Mesothelial cell of epicardium (in vitro differentiated cells): ENCODE measurements around the gene OTC. TPM values are rescaled to one million over a fixed set of nuclear protein-coding genes. Genes with fewer than 3 reads are reported as not detected.

Experiments
- DNase-seq, 2 experiments: peaks; one replicate each; pipeline ENCODE4 v3.0.0; 2021; ENCODE audit warnings: low spot score in 2 of 2; ENCODE audit not compliant: unreplicated experiment in 2 of 2
- H3K27ac Mint-ChIP-seq: 2 replicates; pipeline ENCODE4 v1.8.0; 2021; ENCODE audit warnings: mixed read lengths
- H3K27me3 Mint-ChIP-seq: 2 replicates; pipeline ENCODE4 v1.8.0; 2021; ENCODE audit warnings: low read depth, mixed read lengths
- H3K36me3 Mint-ChIP-seq: 2 replicates; pipeline ENCODE4 v1.8.0; 2021; ENCODE audit warnings: mixed read lengths
- H3K4me1 Mint-ChIP-seq: 2 replicates; pipeline ENCODE4 v1.8.0; 2021; ENCODE audit warnings: mixed read lengths
- H3K4me3 Mint-ChIP-seq: 2 replicates; pipeline ENCODE4 v1.8.0; 2021; ENCODE audit warnings: mild to moderate bottlenecking, moderate library complexity, mixed read lengths
- H3K9me3 Mint-ChIP-seq: 2 replicates; pipeline ENCODE4 v1.8.0; 2021; ENCODE audit warnings: mixed read lengths
- CTCF ChIP-seq: fragments of 200-600 bp; sonication (generic); IDR thresholded peaks from one replicate; pipeline ENCODE4 v1.5.0; 2021; ENCODE audit warnings: antibody characterized with exemption; ENCODE audit not compliant: unreplicated experiment
- total RNA-seq: library from RNA; stranded (reverse); gene quantifications from 3 replicates; pipeline ENCODE4 v1.2.1, GENCODE V29; 2021

OTC gene
- total RNA-seq, 1 donor from 2014 or later = not detected

DNA sequence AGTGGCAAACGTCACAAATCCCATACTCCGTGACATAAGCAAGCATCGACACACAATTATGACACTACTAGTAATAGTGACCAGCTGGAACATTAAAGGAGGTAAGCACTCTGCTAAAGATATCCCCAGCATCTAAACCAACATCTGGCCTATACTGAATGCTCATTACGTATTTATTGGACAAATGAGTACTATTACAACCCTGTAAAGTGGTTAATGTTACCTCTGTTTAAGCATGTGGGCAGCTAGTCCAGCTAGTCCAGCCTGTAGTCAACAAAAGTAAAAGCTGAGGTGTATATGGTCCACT is 24.7 kb upstream of the OTC start:
- Mint-ChIP-seq H3K36me3 (no peaks in the 10 kb centered on the region), H3K4me3 (peak overlapping the region; percentile 92), H3K27me3 (no peaks in the 10 kb centered on the region), H3K4me1 (peaks cover 8% of the 10 kb centered on the region), H3K27ac (peak overlapping the region; percentile 98), H3K9me3 (peaks cover 5% of the 10 kb centered on the region)
- no peak for DNase-seq
- peak; percentile 9 for TF ChIP-seq CTCF

DNA sequence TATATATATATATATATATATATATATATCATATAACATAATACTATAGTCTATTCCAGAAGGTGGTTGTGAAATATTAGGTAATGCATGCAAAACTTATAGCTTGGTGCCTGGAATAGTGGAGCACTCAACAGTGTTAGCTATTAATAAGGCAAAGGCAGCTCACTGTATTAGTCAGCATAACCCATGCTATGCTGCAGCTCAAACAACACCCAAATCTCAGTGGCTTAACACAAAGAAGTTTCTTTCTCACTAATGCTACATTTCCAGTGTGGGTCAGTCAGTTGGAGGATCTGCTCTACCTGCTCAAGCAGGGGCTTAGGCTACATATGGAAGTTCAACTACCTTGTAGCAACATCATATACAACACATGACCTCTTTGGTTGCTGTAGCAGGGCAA is 19.9 kb upstream of the OTC start:
- peaks cover 3% of the 10 kb centered on the region for H3K4me1 Mint-ChIP-seq
- DNase-seq = no peak
- H3K9me3 Mint-ChIP-seq = peaks cover 15% of the 10 kb centered on the region
- H3K4me3 Mint-ChIP-seq = no peak overlapping the region
- H3K27me3 Mint-ChIP-seq = no peaks in the 10 kb centered on the region
- no peak overlapping the region for H3K27ac Mint-ChIP-seq
- no peaks in the 10 kb centered on the region for H3K36me3 Mint-ChIP-seq
- no peak for TF ChIP-seq CTCF

DNA sequence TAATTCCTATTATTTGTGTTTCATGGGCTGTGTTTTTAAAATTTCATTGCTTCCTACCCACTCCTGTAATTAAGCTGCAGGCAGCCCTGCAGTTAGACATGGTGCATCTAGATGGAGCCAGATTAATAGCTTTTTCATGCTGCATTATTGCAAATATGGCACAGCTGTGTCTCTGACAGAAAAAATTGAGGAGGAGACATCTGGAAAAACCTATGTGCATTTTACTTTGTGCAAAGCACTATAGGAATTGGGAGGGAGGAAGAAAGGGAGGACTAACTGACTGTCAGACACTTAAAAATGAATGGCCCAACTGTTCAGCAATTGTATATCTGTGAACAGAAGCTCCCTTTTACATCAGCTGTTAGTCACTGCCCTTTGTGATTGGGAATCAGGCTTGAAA is 17.0 kb upstream of the OTC start:
- Mint-ChIP-seq H3K27me3 (no peaks in the 10 kb centered on the region), H3K4me3 (no peak overlapping the region), H3K4me1 (peaks cover 2% of the 10 kb centered on the region), H3K27ac (no peak overlapping the region), H3K36me3 (no peaks in the 10 kb centered on the region), H3K9me3 (peaks cover 10% of the 10 kb centered on the region)
- no peak for TF ChIP-seq CTCF
- DNase-seq = no peak

- Mint-ChIP-seq H3K9me3 (peaks cover 17% of the 10 kb centered on the region), H3K36me3 (no peaks in the 10 kb centered on the region)
These were observed 15.7 kb upstream of the OTC start for GRCh38 chrX:38336538-38337240.

DNA sequence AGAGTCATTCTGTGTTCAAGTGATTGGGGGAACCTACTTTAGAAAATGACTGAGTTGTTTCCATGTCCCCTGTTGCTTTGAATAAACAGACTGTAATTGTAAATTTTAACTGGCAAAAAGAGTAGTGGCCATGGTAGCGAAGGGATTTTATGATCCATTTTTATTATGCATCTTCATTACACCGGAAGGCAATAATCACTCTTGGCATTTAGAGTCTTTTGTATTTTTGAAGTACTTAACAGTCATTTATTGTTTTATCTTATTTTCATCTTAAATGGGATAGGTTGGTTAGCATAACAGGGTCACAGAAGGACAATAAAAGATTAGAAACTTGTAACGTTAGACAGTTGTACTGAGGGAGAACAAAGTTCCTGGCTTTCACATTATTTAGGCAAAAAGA is 11.0 kb upstream of the OTC start:
- Mint-ChIP-seq H3K27ac (no peak overlapping the region), H3K36me3 (no peaks in the 10 kb centered on the region), H3K27me3 (peaks cover 2% of the 10 kb centered on the region), H3K4me1 (peaks cover 2% of the 10 kb centered on the region), H3K4me3 (no peak overlapping the region), H3K9me3 (peaks cover 17% of the 10 kb centered on the region)
- TF ChIP-seq CTCF = no peak
- DNase-seq = no peak

More at GRCh38 chrX:38336538-38337240, 15.7 kb upstream of the OTC start:
- no peaks in the 10 kb centered on the region for H3K27me3 Mint-ChIP-seq
- peaks cover 2% of the 10 kb centered on the region for H3K4me1 Mint-ChIP-seq
- DNase-seq = no peak
- no peak overlapping the region for H3K27ac Mint-ChIP-seq
- H3K4me3 Mint-ChIP-seq = no peak overlapping the region
- no peak for TF ChIP-seq CTCF
